Measurements from ENCODE around the gene CD84.

DNA sequence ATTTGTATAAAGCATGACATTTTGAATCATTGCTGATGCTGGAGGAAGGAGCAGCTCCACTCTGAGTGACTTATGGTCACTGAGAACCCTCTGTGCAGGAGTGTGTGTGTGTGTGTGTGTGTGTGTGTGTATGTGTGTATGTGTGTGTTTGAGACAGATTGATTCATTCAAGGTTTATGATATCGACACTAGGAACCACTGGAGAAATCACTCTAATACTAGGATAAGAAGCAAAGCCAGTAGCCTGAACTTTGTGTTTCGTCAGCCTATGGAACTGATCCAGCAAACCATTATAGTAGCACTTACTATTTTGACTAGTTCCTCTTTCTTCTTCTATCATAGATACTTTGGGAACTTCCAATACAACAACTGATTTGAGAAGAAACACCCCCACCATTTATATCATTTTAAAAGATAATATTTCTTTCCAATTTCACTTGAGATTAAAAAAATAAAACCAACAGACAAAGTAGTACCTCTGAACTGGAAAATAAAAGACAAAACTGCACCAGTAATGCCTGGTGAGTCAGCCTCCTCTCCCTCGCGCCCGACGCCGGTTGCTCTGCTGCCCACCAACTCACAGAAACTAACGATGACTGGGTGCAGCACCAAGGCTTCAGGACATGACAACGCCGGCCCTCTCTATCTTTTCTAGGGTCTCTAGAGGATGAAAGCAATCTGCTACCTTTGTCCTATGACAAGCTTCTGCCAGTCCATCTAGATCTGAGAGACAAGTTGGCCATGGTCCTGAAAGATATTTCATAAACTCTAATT, 46.6 kb upstream of the CD84 start:
- TF ChIP-seq, protein P1, sequence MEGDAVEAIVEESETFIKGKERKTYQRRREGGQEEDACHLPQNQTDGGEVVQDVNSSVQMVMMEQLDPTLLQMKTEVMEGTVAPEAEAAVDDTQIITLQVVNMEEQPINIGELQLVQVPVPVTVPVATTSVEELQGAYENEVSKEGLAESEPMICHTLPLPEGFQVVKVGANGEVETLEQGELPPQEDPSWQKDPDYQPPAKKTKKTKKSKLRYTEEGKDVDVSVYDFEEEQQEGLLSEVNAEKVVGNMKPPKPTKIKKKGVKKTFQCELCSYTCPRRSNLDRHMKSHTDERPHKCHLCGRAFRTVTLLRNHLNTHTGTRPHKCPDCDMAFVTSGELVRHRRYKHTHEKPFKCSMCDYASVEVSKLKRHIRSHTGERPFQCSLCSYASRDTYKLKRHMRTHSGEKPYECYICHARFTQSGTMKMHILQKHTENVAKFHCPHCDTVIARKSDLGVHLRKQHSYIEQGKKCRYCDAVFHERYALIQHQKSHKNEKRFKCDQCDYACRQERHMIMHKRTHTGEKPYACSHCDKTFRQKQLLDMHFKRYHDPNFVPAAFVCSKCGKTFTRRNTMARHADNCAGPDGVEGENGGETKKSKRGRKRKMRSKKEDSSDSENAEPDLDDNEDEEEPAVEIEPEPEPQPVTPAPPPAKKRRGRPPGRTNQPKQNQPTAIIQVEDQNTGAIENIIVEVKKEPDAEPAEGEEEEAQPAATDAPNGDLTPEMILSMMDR (IDR thresholded peaks at IDR 0.05; ENCODE audit: low read depth, low read length) = no peak
- no peak for TF ChIP-seq POLR2A (IDR thresholded peaks at IDR 0.05; ENCODE audit: extremely low read depth, insufficient read length)
